ENCODE data around the gene COL26A1.

DNA sequence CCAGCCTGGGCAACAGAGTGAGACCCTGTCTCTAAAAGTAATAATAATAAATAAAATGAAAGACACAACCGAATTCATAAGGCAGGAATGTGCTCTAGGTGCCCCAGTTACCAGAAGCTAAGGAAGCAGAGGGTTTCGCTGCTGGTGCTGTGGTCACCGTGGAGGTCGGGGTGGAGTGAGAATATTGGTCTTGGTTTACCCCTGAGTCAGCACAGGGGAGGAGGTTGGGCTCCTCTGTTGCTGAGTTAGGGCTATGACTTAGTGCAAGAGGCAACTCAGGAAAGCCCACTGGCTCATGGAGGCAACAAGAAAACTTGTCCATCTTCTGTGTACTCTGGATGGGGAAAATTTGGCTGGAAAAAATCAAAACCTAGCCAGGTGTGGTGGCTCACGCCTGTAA lies 149.3 kb downstream of the COL26A1 start:
- TF ChIP-seq, protein P1, sequence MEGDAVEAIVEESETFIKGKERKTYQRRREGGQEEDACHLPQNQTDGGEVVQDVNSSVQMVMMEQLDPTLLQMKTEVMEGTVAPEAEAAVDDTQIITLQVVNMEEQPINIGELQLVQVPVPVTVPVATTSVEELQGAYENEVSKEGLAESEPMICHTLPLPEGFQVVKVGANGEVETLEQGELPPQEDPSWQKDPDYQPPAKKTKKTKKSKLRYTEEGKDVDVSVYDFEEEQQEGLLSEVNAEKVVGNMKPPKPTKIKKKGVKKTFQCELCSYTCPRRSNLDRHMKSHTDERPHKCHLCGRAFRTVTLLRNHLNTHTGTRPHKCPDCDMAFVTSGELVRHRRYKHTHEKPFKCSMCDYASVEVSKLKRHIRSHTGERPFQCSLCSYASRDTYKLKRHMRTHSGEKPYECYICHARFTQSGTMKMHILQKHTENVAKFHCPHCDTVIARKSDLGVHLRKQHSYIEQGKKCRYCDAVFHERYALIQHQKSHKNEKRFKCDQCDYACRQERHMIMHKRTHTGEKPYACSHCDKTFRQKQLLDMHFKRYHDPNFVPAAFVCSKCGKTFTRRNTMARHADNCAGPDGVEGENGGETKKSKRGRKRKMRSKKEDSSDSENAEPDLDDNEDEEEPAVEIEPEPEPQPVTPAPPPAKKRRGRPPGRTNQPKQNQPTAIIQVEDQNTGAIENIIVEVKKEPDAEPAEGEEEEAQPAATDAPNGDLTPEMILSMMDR (IDR thresholded peaks at IDR 0.05): no peak
- TF ChIP-seq POLR2A (IDR thresholded peaks at IDR 0.05): no peak
